Lower lobe of right lung (tissue), 2 donors: Measurements from ENCODE around the gene TNNC1. TPM values are rescaled to one million over a fixed set of nuclear protein-coding genes. Genes with fewer than 3 reads are reported as not detected.

Source experiments
- ATAC-seq, 2 donors: fragments of 200-7000 bp; cut with Tn5 transposase; one replicate each; pipeline ENCODE4 v1.9.1; 2020 to 2022; ENCODE audit warnings: mild to moderate bottlenecking in 2 of 2, moderate library complexity in 2 of 2
- DNase-seq: peaks from one replicate; pipeline ENCODE4 v3.0.0-alpha.2; 2020
- H3K27ac ChIP-seq: fragments of 200-600 bp; one replicate; pipeline ENCODE4 v1.8.0; 2022
- H3K27me3 ChIP-seq: fragments of 200-600 bp; one replicate; pipeline ENCODE4 v1.8.0; 2022; ENCODE audit warnings: low read depth
- H3K36me3 ChIP-seq: fragments of 200-600 bp; one replicate; pipeline ENCODE4 v1.8.0; 2022; ENCODE audit warnings: mild to moderate bottlenecking
- H3K4me1 ChIP-seq: fragments of 200-600 bp; one replicate; pipeline ENCODE4 v1.8.0; 2022
- H3K4me3 ChIP-seq: fragments of 200-600 bp; one replicate; pipeline ENCODE4 v1.8.0; 2022; ENCODE audit warnings: mild to moderate bottlenecking
- H3K9me3 ChIP-seq: fragments of 200-600 bp; one replicate; pipeline ENCODE4 v1.8.0; 2022
- CTCF ChIP-seq: fragments of 200-600 bp; IDR thresholded peaks from one replicate; pipeline ENCODE4 v1.8.0; 2022; ENCODE audit warnings: antibody characterized with exemption, mild to moderate bottlenecking
- intact Hi-C: fragments of 100-400 bp; cut with DNase I; formaldehyde crosslinking; loops from one replicate; pipeline ENCODE4 v1.11.0; 2022
- total RNA-seq: library from RNA; stranded (reverse); fragmentation: NEBNext Ultra II Directional; extraction: Animal tissue kit (Norgen Biotek cat#: 25700); gene quantifications from one replicate; pipeline ENCODE4 v1.2.1, GENCODE V29; 2021
- donor health status: DM: no; HTN: yes; CAD: no; lungs with severe emphysema.

The TNNC1 gene
- total RNA-seq, 1 donor from 2014 or later: 44.0 TPM

GRCh38 chr3:52452570-52453221 lies 1.1 kb downstream of the TNNC1 start:
- no peak for TF ChIP-seq CTCF
- ATAC-seq: no peak
- peaks cover 4% of the 10 kb centered on the region for H3K36me3 ChIP-seq
- peaks cover 42% of the 10 kb centered on the region for H3K4me1 ChIP-seq
- intact Hi-C loops: no loop called here
- peak overlapping the region; percentile 92 for H3K27ac ChIP-seq
- DNase-seq: no peak
- H3K27me3 ChIP-seq: no peaks in the 10 kb centered on the region
- no peaks in the 10 kb centered on the region for H3K9me3 ChIP-seq
- peak overlapping the region; percentile 34 for H3K4me3 ChIP-seq

- no peak for DNase-seq
- no peaks in the 10 kb centered on the region for H3K36me3 ChIP-seq
- H3K27me3 ChIP-seq: no peaks in the 10 kb centered on the region
- H3K9me3 ChIP-seq: no peaks in the 10 kb centered on the region
- H3K4me1 ChIP-seq: peaks cover 40% of the 10 kb centered on the region
- H3K27ac ChIP-seq: no peak overlapping the region
- H3K4me3 ChIP-seq: no peak overlapping the region
- no peak for TF ChIP-seq CTCF
- intact Hi-C loops: no loop called here
- ATAC-seq: no peak
Observed at GRCh38 chr3:52452126-52452525, 1.7 kb downstream of the TNNC1 start.

- Histone ChIP-seq H3K27me3 (no peaks in the 10 kb centered on the region), H3K9me3 (no peaks in the 10 kb centered on the region), H3K4me1 (peaks cover 40% of the 10 kb centered on the region), H3K27ac (no peak overlapping the region), H3K36me3 (no peaks in the 10 kb centered on the region), H3K4me3 (no peak overlapping the region)
- DNase-seq (no peak), ATAC-seq (no peak)
- TF ChIP-seq CTCF: no peak
- intact Hi-C loops: no loop called here
Observed at GRCh38 chr3:52451237-52452083, 2.4 kb downstream of the TNNC1 start.

- H3K27me3 ChIP-seq: no peaks in the 10 kb centered on the region
- peaks cover 36% of the 10 kb centered on the region for H3K4me1 ChIP-seq
- intact Hi-C loops: no loop called here
- H3K9me3 ChIP-seq: no peaks in the 10 kb centered on the region
- H3K36me3 ChIP-seq: no peaks in the 10 kb centered on the region
- ATAC-seq: no peak
- peak overlapping the region; percentile 56 for H3K27ac ChIP-seq
- TF ChIP-seq CTCF: no peak
- DNase-seq: no peak
- H3K4me3 ChIP-seq: no peak overlapping the region
Observed at GRCh38 chr3:52450489-52451236, 3.2 kb downstream of the TNNC1 start.

- TF ChIP-seq CTCF: no peak
- H3K36me3 ChIP-seq: no peaks in the 10 kb centered on the region
- ATAC-seq (no peak), DNase-seq (no peak)
- intact Hi-C loops: no loop called here
- no peak overlapping the region for H3K27ac ChIP-seq
- no peak overlapping the region for H3K4me3 ChIP-seq
- H3K27me3 ChIP-seq: no peaks in the 10 kb centered on the region
- peaks cover 28% of the 10 kb centered on the region for H3K4me1 ChIP-seq
- H3K9me3 ChIP-seq: no peaks in the 10 kb centered on the region
Observed at GRCh38 chr3:52447512-52448355, 6.1 kb downstream of the TNNC1 start.
